Glomerular visceral epithelial cell (primary cell): ENCODE results near the gene HYLS1.

Experiments
- DNase-seq: peaks from one replicate; pipeline ENCODE4 v3.0.0-alpha.2; 2016; ENCODE audit errors: extremely low spot score

Gene HYLS1

GRCh38 chr11:125933030-125933813 lies 45.8 kb downstream of the HYLS1 start:
- DNase-seq = no peak

- no peak for DNase-seq
These were observed 47.0 kb downstream of the HYLS1 start for GRCh38 chr11:125934473-125934872.

GRCh38 chr11:125935056-125935455 lies 47.6 kb downstream of the HYLS1 start:
- no peak for DNase-seq

- DNase-seq = no peak
These were observed 48.2 kb downstream of the HYLS1 start for GRCh38 chr11:125935618-125936199.

- DNase-seq = no peak
These were observed 51.0 kb downstream of the HYLS1 start for GRCh38 chr11:125938418-125938817.

- no peak for DNase-seq
These were observed 51.6 kb downstream of the HYLS1 start for GRCh38 chr11:125939081-125939521.

- DNase-seq = no peak
These were observed 52.7 kb downstream of the HYLS1 start for GRCh38 chr11:125940145-125940544.

GRCh38 chr11:125941267-125941618 lies 53.8 kb downstream of the HYLS1 start:
- DNase-seq = no peak

- DNase-seq = peak; percentile 40
These were observed 54.4 kb downstream of the HYLS1 start for GRCh38 chr11:125941619-125942611.

- DNase-seq = no peak
These were observed 55.4 kb downstream of the HYLS1 start for GRCh38 chr11:125942771-125943428.

- no peak for DNase-seq
These were observed 56.3 kb downstream of the HYLS1 start for GRCh38 chr11:125943661-125944349.

GRCh38 chr11:125944350-125945010 lies 57.0 kb downstream of the HYLS1 start:
- no peak for DNase-seq

GRCh38 chr11:125945011-125945796 lies 57.7 kb downstream of the HYLS1 start:
- DNase-seq = no peak

- DNase-seq = no peak
These were observed 58.5 kb downstream of the HYLS1 start, which contains the start of gene VSIG10L2 for GRCh38 chr11:125945797-125946520. TSS of gene VSIG10L2 (plus strand) at chr11:125946044. CDS start at chr11:125946056, 12 bp downstream.

GRCh38 chr11:125946712-125947418 lies 59.4 kb downstream of the HYLS1 start:
- DNase-seq = no peak

- no peak for DNase-seq
These were observed 60.2 kb downstream of the HYLS1 start for GRCh38 chr11:125947419-125948277.
